Type B pancreatic cell (in vitro differentiated cells): ENCODE results near the gene MRPL23. TPM values are rescaled to one million over a fixed set of nuclear protein-coding genes. Genes with fewer than 3 reads are reported as not detected.

Source experiments
- DNase-seq: peaks from one replicate; pipeline ENCODE4 v3.0.0; 2021; ENCODE audit warnings: mixed read lengths; ENCODE audit not compliant: unreplicated experiment; ENCODE audit errors: extremely low spot score
- H3K27ac Mint-ChIP-seq: 2 replicates; pipeline ENCODE4 v1.8.0; 2021; ENCODE audit warnings: mild to moderate bottlenecking, mixed read lengths
- H3K27me3 Mint-ChIP-seq: 2 replicates; pipeline ENCODE4 v1.8.0; 2021; ENCODE audit warnings: mixed read lengths
- H3K36me3 Mint-ChIP-seq: 2 replicates; pipeline ENCODE4 v1.8.0; 2021; ENCODE audit warnings: mixed read lengths
- H3K4me1 Mint-ChIP-seq: one replicate; pipeline ENCODE4 v1.8.0; 2021; ENCODE audit warnings: mixed read lengths; ENCODE audit not compliant: unreplicated experiment
- H3K4me3 Mint-ChIP-seq: 2 replicates; pipeline ENCODE4 v1.8.0; 2021; ENCODE audit warnings: mild to moderate bottlenecking, mixed read lengths
- H3K9me3 Mint-ChIP-seq: 2 replicates; pipeline ENCODE4 v1.8.0; 2021; ENCODE audit warnings: mixed read lengths
- CTCF ChIP-seq: fragments of 200-600 bp; sonication (generic); conservative IDR thresholded peaks from 2 replicates; pipeline ENCODE4 v1.5.0; 2021; ENCODE audit warnings: antibody characterized with exemption, mild to moderate bottlenecking
- total RNA-seq: library from RNA; stranded (reverse); gene quantifications from 2 replicates; pipeline ENCODE4 v1.2.1, GENCODE V29; 2021; ENCODE audit warnings: low replicate concordance

The MRPL23 gene
- total RNA-seq, 1 donor from 2014 or later: 46.1 TPM

- H3K36me3 Mint-ChIP-seq: no peaks in the 10 kb centered on the region
- no peaks in the 10 kb centered on the region for H3K9me3 Mint-ChIP-seq
- no peaks in the 10 kb centered on the region for H3K27me3 Mint-ChIP-seq
- no peak overlapping the region for H3K27ac Mint-ChIP-seq
- H3K4me3 Mint-ChIP-seq: no peak overlapping the region
- no peak for DNase-seq
- TF ChIP-seq CTCF: no peak
- H3K4me1 Mint-ChIP-seq: no peaks in the 10 kb centered on the region
These were observed 55.7 kb downstream of the MRPL23 start for GRCh38 chr11:2002807-2003206.

GRCh38 chr11:2004466-2004865, 57.3 kb downstream of the MRPL23 start:
- H3K27ac Mint-ChIP-seq: no peak overlapping the region
- H3K27me3 Mint-ChIP-seq: no peaks in the 10 kb centered on the region
- no peaks in the 10 kb centered on the region for H3K36me3 Mint-ChIP-seq
- no peak for DNase-seq
- no peak overlapping the region for H3K4me3 Mint-ChIP-seq
- TF ChIP-seq CTCF: no peak
- no peaks in the 10 kb centered on the region for H3K9me3 Mint-ChIP-seq
- H3K4me1 Mint-ChIP-seq: no peaks in the 10 kb centered on the region

Other genes with a start within 250 kb of the MRPL23 start
- gene IFITM10, start 196.7 kb upstream of the MRPL23 start, total RNA-seq: 3.4 and 7.4 TPM in 2 replicates
- gene CTSD, start 183.4 kb upstream of the MRPL23 start, total RNA-seq: 318 and 557 TPM in 2 replicates
- gene SYT8, start 112.3 kb upstream of the MRPL23 start, total RNA-seq: 4.5 and 7.9 TPM in 2 replicates
- gene TNNI2, start 108.4 kb upstream of the MRPL23 start, total RNA-seq: 1.7 and 3.9 TPM in 2 replicates
- gene LSP1, start 94.2 kb upstream of the MRPL23 start, total RNA-seq: 0.50 and 0.53 TPM in 2 replicates
- not detected in 2 replicates for gene PRR33, start 55.4 kb upstream of the MRPL23 start, total RNA-seq
- gene TNNT3, start 27.6 kb upstream of the MRPL23 start, total RNA-seq: 17.3 and 40.9 TPM in 2 replicates
- 12,320 and 19,345 TPM in 2 replicates for gene H19, start 50.5 kb downstream of the MRPL23 start, total RNA-seq
- 2,350 and 3,865 TPM in 2 replicates for gene IGF2, start 192.1 kb downstream of the MRPL23 start, total RNA-seq
- gene INS, start 213.9 kb downstream of the MRPL23 start, total RNA-seq: 1,584 and 3,976 TPM in 2 replicates
- gene TH, start 224.5 kb downstream of the MRPL23 start, total RNA-seq: 2.2 and 11.1 TPM in 2 replicates